GM12872 (cell line): ENCODE data around the gene RPL5.

Experiments used
- TF ChIP-seq, protein P1 (sequence below): IDR thresholded peaks from 3 replicates; pipeline ENCODE4 v1.5.1; 2011; ENCODE audit warnings: low read depth, mild to moderate bottlenecking, low read length, moderate library complexity; ENCODE audit not compliant: insufficient read depth

The RPL5 gene

DNA sequence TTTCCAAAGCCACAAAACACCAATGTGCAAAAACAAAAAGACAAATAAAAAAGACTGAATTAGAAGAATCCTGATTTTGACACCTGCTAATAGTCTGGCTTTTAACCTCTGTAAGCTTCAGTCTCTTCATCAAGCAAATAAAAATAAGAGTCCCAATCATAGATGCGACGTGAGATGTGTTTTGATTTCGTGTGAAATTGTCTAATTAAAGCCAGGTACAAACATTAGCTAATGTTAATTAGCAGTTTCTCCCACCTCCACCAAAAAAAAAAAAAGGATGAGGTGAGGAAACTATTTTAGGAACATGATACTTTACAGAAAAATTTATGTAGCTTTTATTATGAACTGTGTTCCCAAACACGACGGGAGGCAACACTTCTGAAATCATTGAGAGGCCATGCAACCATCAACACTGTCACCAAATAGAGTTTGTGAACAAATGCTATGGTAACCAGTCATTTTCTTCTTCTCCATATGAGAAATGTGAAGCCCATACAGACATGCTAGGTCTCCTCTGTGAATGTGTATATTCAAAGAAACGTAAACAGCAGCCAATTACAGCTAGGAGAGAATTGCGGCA is 40.3 kb upstream of the RPL5 start:
- TF ChIP-seq, protein P1, sequence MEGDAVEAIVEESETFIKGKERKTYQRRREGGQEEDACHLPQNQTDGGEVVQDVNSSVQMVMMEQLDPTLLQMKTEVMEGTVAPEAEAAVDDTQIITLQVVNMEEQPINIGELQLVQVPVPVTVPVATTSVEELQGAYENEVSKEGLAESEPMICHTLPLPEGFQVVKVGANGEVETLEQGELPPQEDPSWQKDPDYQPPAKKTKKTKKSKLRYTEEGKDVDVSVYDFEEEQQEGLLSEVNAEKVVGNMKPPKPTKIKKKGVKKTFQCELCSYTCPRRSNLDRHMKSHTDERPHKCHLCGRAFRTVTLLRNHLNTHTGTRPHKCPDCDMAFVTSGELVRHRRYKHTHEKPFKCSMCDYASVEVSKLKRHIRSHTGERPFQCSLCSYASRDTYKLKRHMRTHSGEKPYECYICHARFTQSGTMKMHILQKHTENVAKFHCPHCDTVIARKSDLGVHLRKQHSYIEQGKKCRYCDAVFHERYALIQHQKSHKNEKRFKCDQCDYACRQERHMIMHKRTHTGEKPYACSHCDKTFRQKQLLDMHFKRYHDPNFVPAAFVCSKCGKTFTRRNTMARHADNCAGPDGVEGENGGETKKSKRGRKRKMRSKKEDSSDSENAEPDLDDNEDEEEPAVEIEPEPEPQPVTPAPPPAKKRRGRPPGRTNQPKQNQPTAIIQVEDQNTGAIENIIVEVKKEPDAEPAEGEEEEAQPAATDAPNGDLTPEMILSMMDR = no peak

DNA sequence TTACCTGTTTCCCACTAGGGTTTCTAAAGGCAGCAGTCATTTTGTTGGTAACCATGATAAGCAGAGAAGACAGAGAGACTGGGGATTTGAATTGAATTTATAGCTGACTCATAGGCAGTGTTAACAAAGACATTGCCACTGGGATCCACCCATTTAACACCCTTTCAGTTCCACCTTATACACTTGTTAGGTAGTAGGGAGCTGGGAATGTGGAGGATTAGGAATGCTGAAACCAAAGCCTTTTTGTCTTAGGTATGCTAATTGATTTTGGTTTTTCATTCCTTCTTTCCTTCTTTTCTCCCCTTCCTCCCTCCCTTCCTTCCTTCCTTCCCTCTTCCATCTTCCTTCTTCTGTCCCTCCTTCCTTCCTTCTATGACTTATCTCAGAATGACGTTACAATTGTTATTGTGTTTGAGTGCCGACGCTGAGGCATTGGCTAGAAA is 39.5 kb upstream of the RPL5 start:
- TF ChIP-seq, protein P1 = no peak

DNA sequence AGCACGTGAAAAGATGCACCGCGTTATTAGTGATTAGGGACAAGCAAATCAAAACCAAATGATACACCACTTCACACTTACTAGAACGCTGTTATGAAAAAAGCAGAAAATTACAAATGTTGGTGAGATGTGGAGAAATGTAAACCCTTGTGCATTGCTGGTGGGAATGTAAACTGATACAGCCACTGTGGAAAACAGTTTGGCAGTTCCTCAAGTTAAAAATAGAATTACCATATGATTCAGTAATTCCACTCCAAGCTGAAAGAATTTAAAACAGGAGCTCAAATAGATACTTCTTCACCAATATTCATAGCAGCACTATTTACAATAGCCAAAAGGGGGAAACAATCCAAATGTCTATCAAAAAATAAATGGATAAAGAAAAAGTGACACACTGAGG is 36.7 kb upstream of the RPL5 start:
- TF ChIP-seq, protein P1 = no peak

- TF ChIP-seq, protein P1 = no peak
These were observed 34.5 kb upstream of the RPL5 start for GRCh38 chr1:92797297-92797696.

- TF ChIP-seq, protein P1 = no peak
These were observed 33.9 kb upstream of the RPL5 start for GRCh38 chr1:92797961-92798360.

GRCh38 chr1:92803140-92803887 is 28.5 kb upstream of the RPL5 start:
- TF ChIP-seq, protein P1 = no peak

DNA sequence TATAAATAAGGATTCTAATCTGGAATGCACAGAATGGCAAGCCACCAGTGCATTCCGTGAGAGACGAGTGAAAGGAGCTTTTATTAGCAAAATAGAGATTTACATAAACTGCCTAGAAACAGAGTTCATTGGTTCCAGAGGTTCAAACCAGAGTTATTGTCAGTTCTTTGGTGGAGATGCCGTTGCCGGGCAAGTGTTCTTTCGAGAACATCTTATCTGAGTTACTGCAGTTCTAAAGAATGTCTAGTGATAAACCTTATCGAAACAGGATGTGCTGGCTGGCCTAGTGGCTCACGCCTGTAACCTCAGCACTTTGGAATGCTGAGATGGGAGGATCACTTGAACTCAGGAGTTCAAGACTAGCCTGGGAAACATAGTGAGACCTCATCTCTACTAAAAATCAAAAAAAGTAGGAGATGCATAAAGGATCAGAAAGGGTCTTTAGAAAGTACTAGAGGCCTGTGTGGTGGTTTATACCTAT is 27.1 kb upstream of the RPL5 start:
- TF ChIP-seq, protein P1 = no peak
